Neuron (in vitro differentiated cells): ENCODE data around the gene TBXA2R.

Experiments used
- H2AFZ ChIP-seq: one replicate; pipeline ENCODE4 v1.6.1; 2013; ENCODE audit warnings: low read depth, mild to moderate bottlenecking, inconsistent platforms, low read length, moderate library complexity
- H3K27me3 ChIP-seq: one replicate; pipeline ENCODE4 v1.6.1; 2013; ENCODE audit warnings: low read length; ENCODE audit not compliant: insufficient read depth
- H3K36me3 ChIP-seq: one replicate; pipeline ENCODE4 v1.6.1; 2013; ENCODE audit warnings: low read length; ENCODE audit not compliant: insufficient read depth
- H3K4me1 ChIP-seq: one replicate; pipeline ENCODE4 v1.6.1; 2013; ENCODE audit warnings: low read length; ENCODE audit not compliant: insufficient read depth
- H3K4me3 ChIP-seq: 2 replicates; pipeline ENCODE4 v1.5.1; 2013; ENCODE audit warnings: mild to moderate bottlenecking, low read length, moderate library complexity
- H3K9me3 ChIP-seq: one replicate; pipeline ENCODE4 v1.6.1; 2013; ENCODE audit warnings: low read length

Gene TBXA2R

GRCh38 chr19:3620145-3620816, 13.6 kb upstream of the TBXA2R start:
- Histone ChIP-seq H2AFZ (no peak overlapping the region), H3K36me3 (peaks cover 21% of the 10 kb centered on the region), H3K4me3 (no peak overlapping the region), H3K9me3 (no peaks in the 10 kb centered on the region), H3K4me1 (peaks cover 6% of the 10 kb centered on the region), H3K27me3 (no peaks in the 10 kb centered on the region)

- no peaks in the 10 kb centered on the region for H3K4me1 ChIP-seq
- no peak overlapping the region for H2AFZ ChIP-seq
- H3K4me3 ChIP-seq: no peak overlapping the region
- peaks cover 21% of the 10 kb centered on the region for H3K36me3 ChIP-seq
- no peaks in the 10 kb centered on the region for H3K27me3 ChIP-seq
- H3K9me3 ChIP-seq: no peaks in the 10 kb centered on the region
Observed at GRCh38 chr19:3619631-3620012, 12.9 kb upstream of the TBXA2R start.

GRCh38 chr19:3618811-3619630, 12.3 kb upstream of the TBXA2R start:
- Histone ChIP-seq H3K4me1 (no peaks in the 10 kb centered on the region), H3K4me3 (no peak overlapping the region), H3K36me3 (peaks cover 21% of the 10 kb centered on the region), H3K27me3 (no peaks in the 10 kb centered on the region), H3K9me3 (no peaks in the 10 kb centered on the region), H2AFZ (no peak overlapping the region)

GRCh38 chr19:3618144-3618810, 11.6 kb upstream of the TBXA2R start:
- peaks cover 25% of the 10 kb centered on the region for H3K36me3 ChIP-seq
- no peaks in the 10 kb centered on the region for H3K4me1 ChIP-seq
- no peak overlapping the region for H3K4me3 ChIP-seq
- no peak overlapping the region for H2AFZ ChIP-seq
- no peaks in the 10 kb centered on the region for H3K9me3 ChIP-seq
- no peaks in the 10 kb centered on the region for H3K27me3 ChIP-seq

- Histone ChIP-seq H3K36me3 (peaks cover 22% of the 10 kb centered on the region), H3K27me3 (no peaks in the 10 kb centered on the region), H3K9me3 (no peaks in the 10 kb centered on the region), H2AFZ (no peak overlapping the region), H3K4me3 (no peak overlapping the region), H3K4me1 (no peaks in the 10 kb centered on the region)
Observed at GRCh38 chr19:3617463-3617862, 10.8 kb upstream of the TBXA2R start.

- no peak overlapping the region for H3K4me3 ChIP-seq
- no peaks in the 10 kb centered on the region for H3K9me3 ChIP-seq
- no peak overlapping the region for H2AFZ ChIP-seq
- H3K4me1 ChIP-seq: no peaks in the 10 kb centered on the region
- H3K36me3 ChIP-seq: peaks cover 31% of the 10 kb centered on the region
- no peaks in the 10 kb centered on the region for H3K27me3 ChIP-seq
Observed at GRCh38 chr19:3615524-3616135, 9.0 kb upstream of the TBXA2R start.

GRCh38 chr19:3614858-3615505, 8.3 kb upstream of the TBXA2R start:
- Histone ChIP-seq H3K4me1 (no peaks in the 10 kb centered on the region), H3K27me3 (no peaks in the 10 kb centered on the region), H3K36me3 (peaks cover 28% of the 10 kb centered on the region), H2AFZ (no peak overlapping the region), H3K4me3 (no peak overlapping the region), H3K9me3 (no peaks in the 10 kb centered on the region)

GRCh38 chr19:3613818-3614661, 7.4 kb upstream of the TBXA2R start:
- no peaks in the 10 kb centered on the region for H3K27me3 ChIP-seq
- H3K4me3 ChIP-seq: no peak overlapping the region
- peaks cover 28% of the 10 kb centered on the region for H3K36me3 ChIP-seq
- H3K4me1 ChIP-seq: no peaks in the 10 kb centered on the region
- H3K9me3 ChIP-seq: no peaks in the 10 kb centered on the region
- no peak overlapping the region for H2AFZ ChIP-seq

- H3K4me1 ChIP-seq: no peaks in the 10 kb centered on the region
- no peak overlapping the region for H2AFZ ChIP-seq
- H3K9me3 ChIP-seq: no peaks in the 10 kb centered on the region
- H3K4me3 ChIP-seq: no peak overlapping the region
- H3K36me3 ChIP-seq: peaks cover 28% of the 10 kb centered on the region
- peaks cover 4% of the 10 kb centered on the region for H3K27me3 ChIP-seq
Observed at GRCh38 chr19:3612901-3613741, 6.4 kb upstream of the TBXA2R start.

- Histone ChIP-seq H3K4me1 (peaks cover 2% of the 10 kb centered on the region), H3K4me3 (no peak overlapping the region), H3K9me3 (no peaks in the 10 kb centered on the region), H3K36me3 (peaks cover 24% of the 10 kb centered on the region), H2AFZ (no peak overlapping the region), H3K27me3 (peaks cover 12% of the 10 kb centered on the region)
Observed at GRCh38 chr19:3612330-3612729, 5.7 kb upstream of the TBXA2R start.

GRCh38 chr19:3611841-3612240, 5.2 kb upstream of the TBXA2R start:
- Histone ChIP-seq H2AFZ (no peak overlapping the region), H3K4me1 (peaks cover 3% of the 10 kb centered on the region), H3K27me3 (peaks cover 17% of the 10 kb centered on the region), H3K4me3 (no peak overlapping the region), H3K9me3 (no peaks in the 10 kb centered on the region), H3K36me3 (peaks cover 20% of the 10 kb centered on the region)
